ENCODE data around the gene FTSJ1.

DNA sequence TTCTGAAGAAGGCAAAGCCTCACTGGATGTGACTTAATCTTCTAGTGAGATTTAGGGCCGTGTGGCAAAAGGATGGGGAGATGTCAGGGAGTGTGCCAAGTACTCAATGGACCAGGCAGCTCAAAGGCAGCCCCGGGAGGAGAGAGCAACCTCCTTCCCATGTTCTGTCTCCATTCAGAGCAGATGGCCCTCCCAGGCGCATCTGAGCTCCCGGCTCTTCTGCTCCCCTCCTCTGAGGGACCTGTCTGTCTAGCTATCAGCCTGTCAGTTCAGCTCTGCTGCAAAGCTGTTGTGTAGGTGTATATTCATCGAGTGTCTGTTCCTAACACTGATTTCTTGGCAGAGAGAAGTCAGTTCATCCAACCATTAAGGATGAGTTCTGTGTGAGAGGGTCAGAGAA, 21.9 kb downstream of the FTSJ1 start:
- TF ChIP-seq CEBPB (IDR thresholded peaks at IDR 0.05; ENCODE audit: low read depth, low read length), result no peak
- no peak for TF ChIP-seq RAD21 (IDR thresholded peaks at IDR 0.05; ENCODE audit: low read length)
